Liver (tissue), 9 donors: ENCODE data around the gene UFD1. TPM values are rescaled to one million over a fixed set of nuclear protein-coding genes. Genes with fewer than 3 reads are reported as not detected.

ENCODE experiments used
- DNase-seq: peaks from one replicate; pipeline ENCODE4 v3.0.0-alpha.2; 2017; ENCODE audit warnings: low spot score
- H3K27ac ChIP-seq, 2 donors: one replicate each; pipeline ENCODE4 v1.7.0; 2013; ENCODE audit warnings: inconsistent platforms in 2 of 2, low read length in 2 of 2, control low read depth in 1 of 2, low read depth in 1 of 2, mild to moderate bottlenecking in 1 of 2
- H3K27me3 ChIP-seq, 4 donors: one replicate each; pipeline versions ENCODE4 v1.6.1 to v1.7.0; 2013; ENCODE audit warnings: low read length in 3 of 4, inconsistent platforms in 1 of 4, mild to moderate bottlenecking in 1 of 4, moderate library complexity in 1 of 4; ENCODE audit not compliant: control insufficient read depth in 4 of 4, insufficient read depth in 4 of 4
- H3K36me3 ChIP-seq, 4 donors: one replicate each; pipeline versions ENCODE4 v1.6.1 to v1.7.0; 2013; ENCODE audit warnings: low read length in 3 of 4, mild to moderate bottlenecking in 3 of 4, low read depth in 1 of 4, moderate library complexity in 1 of 4; ENCODE audit not compliant: control insufficient read depth in 4 of 4, insufficient read depth in 3 of 4
- H3K4me1 ChIP-seq, 4 donors: one replicate each; pipeline versions ENCODE4 v1.6.1 to v1.7.0; 2013; ENCODE audit warnings: low read length in 3 of 4, mild to moderate bottlenecking in 3 of 4, moderate library complexity in 1 of 4; ENCODE audit not compliant: control insufficient read depth in 4 of 4, insufficient read depth in 4 of 4
- H3K4me3 ChIP-seq, 3 donors: one replicate each; pipeline versions ENCODE4 v1.6.1 to v1.7.0; 2013; ENCODE audit warnings: low read length in 3 of 3, control low read depth in 1 of 3, low read depth in 1 of 3, mild to moderate bottlenecking in 1 of 3
- H3K9ac ChIP-seq, 2 donors: one replicate each; pipeline ENCODE4 v1.7.0; 2013; ENCODE audit warnings: low read length in 2 of 2, mild to moderate bottlenecking in 2 of 2, moderate library complexity in 2 of 2, control low read depth in 1 of 2, low read depth in 1 of 2
- H3K9me3 ChIP-seq, 4 donors: one replicate each; pipeline versions ENCODE4 v1.6.1 to v1.7.0; 2013; ENCODE audit warnings: low read length in 3 of 4; ENCODE audit not compliant: control insufficient read depth in 4 of 4
- EGR1 ChIP-seq, 2 donors: IDR thresholded peaks; 2 replicates each; pipeline ENCODE4 v1.6.1; 2016 to 2018; ENCODE audit warnings: antibody characterized with exemption in 2 of 2, low read depth in 2 of 2
- FOXA1 ChIP-seq: IDR thresholded peaks from 2 replicates; pipeline ENCODE4 v1.6.1; 2016; ENCODE audit warnings: antibody characterized with exemption
- FOXA2 ChIP-seq: IDR thresholded peaks from 2 replicates; pipeline ENCODE4 v1.6.1; 2016; ENCODE audit warnings: antibody characterized with exemption
- GABPA ChIP-seq, 2 donors: IDR thresholded peaks in 1 of 2; conservative IDR thresholded peaks in 1 of 2; 2 replicates each; pipeline ENCODE4 v1.6.1; 2016; ENCODE audit warnings: antibody characterized with exemption in 2 of 2, mild to moderate bottlenecking in 1 of 2, moderate library complexity in 1 of 2
- HNF4A ChIP-seq, 2 donors: conservative IDR thresholded peaks; 2 replicates each; pipeline ENCODE4 v1.6.1; 2016; ENCODE audit warnings: antibody characterized with exemption in 2 of 2, mild to moderate bottlenecking in 2 of 2
- HNF4G ChIP-seq: IDR thresholded peaks from 2 replicates; pipeline ENCODE4 v1.6.1; 2016; ENCODE audit warnings: antibody characterized with exemption
- JUND ChIP-seq, 2 donors: IDR thresholded peaks; 2 replicates each; pipeline ENCODE4 v1.6.1; 2016; ENCODE audit warnings: antibody characterized with exemption in 2 of 2
- NR2F2 ChIP-seq: IDR thresholded peaks from 2 replicates; pipeline ENCODE4 v1.6.1; 2016; ENCODE audit warnings: antibody characterized with exemption
- RAD21 ChIP-seq, 2 donors: IDR thresholded peaks; 2 replicates each; pipeline ENCODE4 v1.6.1; 2016; ENCODE audit warnings: antibody characterized with exemption in 2 of 2, mild to moderate bottlenecking in 2 of 2
- RXRA ChIP-seq, 2 donors: IDR thresholded peaks; 2 replicates each; pipeline ENCODE4 v1.6.1; 2017 to 2018; ENCODE audit warnings: antibody characterized with exemption in 2 of 2, mild to moderate bottlenecking in 1 of 2
- SP1 ChIP-seq: IDR thresholded peaks from 2 replicates; pipeline ENCODE4 v1.6.1; 2018; ENCODE audit warnings: antibody characterized with exemption, mild to moderate bottlenecking
- TAF1 ChIP-seq: conservative IDR thresholded peaks from 2 replicates; pipeline ENCODE4 v1.6.1; 2016; ENCODE audit warnings: antibody characterized with exemption, mild to moderate bottlenecking
- YY1 ChIP-seq: IDR thresholded peaks from 2 replicates; pipeline ENCODE4 v1.6.1; 2016; ENCODE audit warnings: antibody characterized with exemption, mild to moderate bottlenecking
- WGBS: extraction: QIAGEN DNeasy Blood & Tissue Kit; methylation state at CpG from one replicate; pipeline ENCODE4 v1.1.7; 2013; 5-methylcytosine and 5-hydroxymethylcytosine counted together
- polyA plus RNA-seq, 2 donors: library from polyadenylated mRNA; stranded (reverse) in 1 of 2; unstranded in 1 of 2; fragments of 200-250 nt in 1 of 2; fragments of >200 nt in 1 of 2; fragmentation: Nextera tagmentation in 1 of 2; extraction: Ambion mirVana in 1 of 2; gene quantifications; one replicate each; pipeline versions ENCODE4 v1.2.1 to v1.2.3, GENCODE V29; 2013 to 2015
- total RNA-seq, 2 donors: library from RNA; depleted of rRNA; stranded (reverse); fragments of >200 nt; gene quantifications; one replicate each; pipeline ENCODE4 v1.2.3, GENCODE V29; 2014
- TF ChIP-seq, protein P1 (sequence below): IDR thresholded peaks from 2 replicates; pipeline ENCODE4 v1.6.1; 2016; ENCODE audit warnings: antibody characterized with exemption
- TF ChIP-seq, protein P2 (sequence below): IDR thresholded peaks from 2 replicates; pipeline ENCODE4 v1.6.1; 2016; ENCODE audit warnings: antibody characterized with exemption
- TF ChIP-seq, protein P3 (sequence below): fragments of 150-350 bp; IDR thresholded peaks from 2 replicates; pipeline ENCODE4 v1.5.1; 2017; ENCODE audit warnings: improper control_type of control experiment, low read depth, low read length; ENCODE audit not compliant: missing input control
- TF ChIP-seq, protein P4 (sequence below): IDR thresholded peaks from 2 replicates; pipeline ENCODE4 v1.6.1; 2016; ENCODE audit warnings: antibody characterized with exemption
- TF ChIP-seq, protein P5 (sequence below): IDR thresholded peaks from 2 replicates; pipeline ENCODE4 v1.6.1; 2016; ENCODE audit warnings: antibody characterized with exemption, mild to moderate bottlenecking
- donor health status: healthy.
- donor health status: healthy.
- donor health status: healthy.
- donor health status: healthy.
- donor health status: healthy.

Gene UFD1
- total and polyA plus RNA-seq, 4 donors, result 28.2 to 64.2 (median 54.6) TPM

DNA sequence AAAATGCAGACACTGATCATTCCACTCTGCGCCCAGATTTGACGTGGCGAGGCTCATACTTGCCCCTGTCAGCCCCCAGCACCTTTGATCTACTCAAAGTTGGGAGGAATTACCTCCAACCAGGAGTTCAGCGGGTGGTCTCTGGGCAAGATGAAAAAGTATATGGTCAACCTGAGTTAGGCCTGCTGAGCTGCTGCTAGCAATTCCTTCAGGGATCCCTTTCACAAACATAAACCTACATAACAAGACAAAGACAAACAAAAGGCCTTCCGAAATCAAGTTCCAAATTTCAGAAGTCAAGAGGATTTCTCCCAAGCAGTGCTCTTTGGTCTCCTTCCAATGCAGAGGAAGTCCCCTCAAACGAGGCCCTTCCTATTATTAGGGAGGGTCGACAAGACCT, 24.4 kb upstream of the UFD1 start:
- Histone ChIP-seq H3K9me3 (no peaks in the 10 kb centered on the region), H3K36me3 (no peaks in the 10 kb centered on the region), H3K4me1 (no peaks in the 10 kb centered on the region), H3K9ac (no peak overlapping the region), H3K27me3 (no peaks in the 10 kb centered on the region), H3K4me3 (no peak overlapping the region), H3K27ac (no peak overlapping the region)
- WGBS, result 91% methylated on average over 7 of the region's 7 CpGs
- TF ChIP-seq RXRA (IDR thresholded peaks at IDR 0.05), result no peak
- TF ChIP-seq FOXA2, result no peak
- TF ChIP-seq TAF1, result no peak
- TF ChIP-seq, protein P1, sequence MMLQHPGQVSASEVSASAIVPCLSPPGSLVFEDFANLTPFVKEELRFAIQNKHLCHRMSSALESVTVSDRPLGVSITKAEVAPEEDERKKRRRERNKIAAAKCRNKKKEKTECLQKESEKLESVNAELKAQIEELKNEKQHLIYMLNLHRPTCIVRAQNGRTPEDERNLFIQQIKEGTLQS, result no peak
- TF ChIP-seq YY1, result no peak
- no peak for TF ChIP-seq GABPA (IDR thresholded peaks at IDR 0.05 in 1 of 2, conservative IDR thresholded peaks at IDR 0.05 in 1 of 2)
- TF ChIP-seq JUND (IDR thresholded peaks at IDR 0.05), result no peak
- TF ChIP-seq EGR1 (IDR thresholded peaks at IDR 0.05; ENCODE audit: low read depth in 2 of 2), result no peak
- TF ChIP-seq RAD21 (IDR thresholded peaks at IDR 0.05), result no peak
- no peak for TF ChIP-seq NR2F2
- TF ChIP-seq, protein P2, sequence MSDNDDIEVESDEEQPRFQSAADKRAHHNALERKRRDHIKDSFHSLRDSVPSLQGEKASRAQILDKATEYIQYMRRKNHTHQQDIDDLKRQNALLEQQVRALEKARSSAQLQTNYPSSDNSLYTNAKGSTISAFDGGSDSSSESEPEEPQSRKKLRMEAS, result no peak
- no peak for TF ChIP-seq HNF4A (conservative IDR thresholded peaks at IDR 0.05)
- TF ChIP-seq, protein P3, sequence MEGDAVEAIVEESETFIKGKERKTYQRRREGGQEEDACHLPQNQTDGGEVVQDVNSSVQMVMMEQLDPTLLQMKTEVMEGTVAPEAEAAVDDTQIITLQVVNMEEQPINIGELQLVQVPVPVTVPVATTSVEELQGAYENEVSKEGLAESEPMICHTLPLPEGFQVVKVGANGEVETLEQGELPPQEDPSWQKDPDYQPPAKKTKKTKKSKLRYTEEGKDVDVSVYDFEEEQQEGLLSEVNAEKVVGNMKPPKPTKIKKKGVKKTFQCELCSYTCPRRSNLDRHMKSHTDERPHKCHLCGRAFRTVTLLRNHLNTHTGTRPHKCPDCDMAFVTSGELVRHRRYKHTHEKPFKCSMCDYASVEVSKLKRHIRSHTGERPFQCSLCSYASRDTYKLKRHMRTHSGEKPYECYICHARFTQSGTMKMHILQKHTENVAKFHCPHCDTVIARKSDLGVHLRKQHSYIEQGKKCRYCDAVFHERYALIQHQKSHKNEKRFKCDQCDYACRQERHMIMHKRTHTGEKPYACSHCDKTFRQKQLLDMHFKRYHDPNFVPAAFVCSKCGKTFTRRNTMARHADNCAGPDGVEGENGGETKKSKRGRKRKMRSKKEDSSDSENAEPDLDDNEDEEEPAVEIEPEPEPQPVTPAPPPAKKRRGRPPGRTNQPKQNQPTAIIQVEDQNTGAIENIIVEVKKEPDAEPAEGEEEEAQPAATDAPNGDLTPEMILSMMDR, result no peak
- TF ChIP-seq, protein P4, sequence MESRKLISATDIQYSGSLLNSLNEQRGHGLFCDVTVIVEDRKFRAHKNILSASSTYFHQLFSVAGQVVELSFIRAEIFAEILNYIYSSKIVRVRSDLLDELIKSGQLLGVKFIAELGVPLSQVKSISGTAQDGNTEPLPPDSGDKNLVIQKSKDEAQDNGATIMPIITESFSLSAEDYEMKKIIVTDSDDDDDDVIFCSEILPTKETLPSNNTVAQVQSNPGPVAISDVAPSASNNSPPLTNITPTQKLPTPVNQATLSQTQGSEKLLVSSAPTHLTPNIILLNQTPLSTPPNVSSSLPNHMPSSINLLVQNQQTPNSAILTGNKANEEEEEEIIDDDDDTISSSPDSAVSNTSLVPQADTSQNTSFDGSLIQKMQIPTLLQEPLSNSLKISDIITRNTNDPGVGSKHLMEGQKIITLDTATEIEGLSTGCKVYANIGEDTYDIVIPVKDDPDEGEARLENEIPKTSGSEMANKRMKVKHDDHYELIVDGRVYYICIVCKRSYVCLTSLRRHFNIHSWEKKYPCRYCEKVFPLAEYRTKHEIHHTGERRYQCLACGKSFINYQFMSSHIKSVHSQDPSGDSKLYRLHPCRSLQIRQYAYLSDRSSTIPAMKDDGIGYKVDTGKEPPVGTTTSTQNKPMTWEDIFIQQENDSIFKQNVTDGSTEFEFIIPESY, result no peak
- no peak for TF ChIP-seq HNF4G
- TF ChIP-seq FOXA1, result no peak
- no peak for TF ChIP-seq SP1
- TF ChIP-seq, protein P5, sequence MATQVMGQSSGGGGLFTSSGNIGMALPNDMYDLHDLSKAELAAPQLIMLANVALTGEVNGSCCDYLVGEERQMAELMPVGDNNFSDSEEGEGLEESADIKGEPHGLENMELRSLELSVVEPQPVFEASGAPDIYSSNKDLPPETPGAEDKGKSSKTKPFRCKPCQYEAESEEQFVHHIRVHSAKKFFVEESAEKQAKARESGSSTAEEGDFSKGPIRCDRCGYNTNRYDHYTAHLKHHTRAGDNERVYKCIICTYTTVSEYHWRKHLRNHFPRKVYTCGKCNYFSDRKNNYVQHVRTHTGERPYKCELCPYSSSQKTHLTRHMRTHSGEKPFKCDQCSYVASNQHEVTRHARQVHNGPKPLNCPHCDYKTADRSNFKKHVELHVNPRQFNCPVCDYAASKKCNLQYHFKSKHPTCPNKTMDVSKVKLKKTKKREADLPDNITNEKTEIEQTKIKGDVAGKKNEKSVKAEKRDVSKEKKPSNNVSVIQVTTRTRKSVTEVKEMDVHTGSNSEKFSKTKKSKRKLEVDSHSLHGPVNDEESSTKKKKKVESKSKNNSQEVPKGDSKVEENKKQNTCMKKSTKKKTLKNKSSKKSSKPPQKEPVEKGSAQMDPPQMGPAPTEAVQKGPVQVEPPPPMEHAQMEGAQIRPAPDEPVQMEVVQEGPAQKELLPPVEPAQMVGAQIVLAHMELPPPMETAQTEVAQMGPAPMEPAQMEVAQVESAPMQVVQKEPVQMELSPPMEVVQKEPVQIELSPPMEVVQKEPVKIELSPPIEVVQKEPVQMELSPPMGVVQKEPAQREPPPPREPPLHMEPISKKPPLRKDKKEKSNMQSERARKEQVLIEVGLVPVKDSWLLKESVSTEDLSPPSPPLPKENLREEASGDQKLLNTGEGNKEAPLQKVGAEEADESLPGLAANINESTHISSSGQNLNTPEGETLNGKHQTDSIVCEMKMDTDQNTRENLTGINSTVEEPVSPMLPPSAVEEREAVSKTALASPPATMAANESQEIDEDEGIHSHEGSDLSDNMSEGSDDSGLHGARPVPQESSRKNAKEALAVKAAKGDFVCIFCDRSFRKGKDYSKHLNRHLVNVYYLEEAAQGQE, result no peak
- DNase-seq, result no peak
